ENCODE measurements around the gene SCAF4. TPM values are rescaled to one million over a fixed set of nuclear protein-coding genes. Genes with fewer than 3 reads are reported as not detected.

The SCAF4 gene
- total RNA-seq, 4 donors from 2014 or later: 23.6 to 41.5 (median 29.3) TPM

GRCh38 chr21:31698461-31698860, 33.5 kb downstream of the SCAF4 start:
- no peak overlapping the region for H3K4me3 ChIP-seq
- H3K9me3 ChIP-seq: no peaks in the 10 kb centered on the region
- H3K27me3 ChIP-seq: no peaks in the 10 kb centered on the region
- TF ChIP-seq EP300 (IDR thresholded peaks at IDR 0.05) (no peak), POLR2A (IDR thresholded peaks at IDR 0.05) (no peak), CTCF (IDR thresholded peaks at IDR 0.05) (no peak), POLR2AphosphoS5 (IDR thresholded peaks at IDR 0.05) (no peak)
- H3K4me1 ChIP-seq: no peaks in the 10 kb centered on the region
- no peak overlapping the region for H3K27ac ChIP-seq
- H3K36me3 ChIP-seq: peaks cover 84% of the 10 kb centered on the region
- DNase-seq (ENCODE audit: low spot score in 2 of 2): no peak

- no peaks in the 10 kb centered on the region for H3K27me3 ChIP-seq
- H3K4me1 ChIP-seq: no peaks in the 10 kb centered on the region
- H3K27ac ChIP-seq: no peak overlapping the region
- 92% methylated on average over 6 of the region's 6 CpGs for WGBS
- no peaks in the 10 kb centered on the region for H3K9me3 ChIP-seq
- DNase-seq (ENCODE audit: low spot score in 2 of 2): no peak
- peaks cover 90% of the 10 kb centered on the region for H3K36me3 ChIP-seq
- H3K4me3 ChIP-seq: no peak overlapping the region
- no peak for TF ChIP-seq CTCF (IDR thresholded peaks at IDR 0.05)
- TF ChIP-seq POLR2AphosphoS5 (IDR thresholded peaks at IDR 0.05): no peak
- no peak for TF ChIP-seq EP300 (IDR thresholded peaks at IDR 0.05)
- TF ChIP-seq POLR2A (IDR thresholded peaks at IDR 0.05): no peak
Measured at GRCh38 chr21:31696424-31696823, 35.5 kb downstream of the SCAF4 start.

- no peak for DNase-seq (ENCODE audit: low spot score in 2 of 2)
- no peak overlapping the region for H3K27ac ChIP-seq
- no peaks in the 10 kb centered on the region for H3K4me1 ChIP-seq
- 96% methylated on average over 16 of the region's 16 CpGs for WGBS
- TF ChIP-seq POLR2A (IDR thresholded peaks at IDR 0.05): no peak
- no peak for TF ChIP-seq CTCF (IDR thresholded peaks at IDR 0.05)
- TF ChIP-seq EP300 (IDR thresholded peaks at IDR 0.05): no peak
- TF ChIP-seq POLR2AphosphoS5 (IDR thresholded peaks at IDR 0.05): no peak
- H3K4me3 ChIP-seq: no peak overlapping the region
- H3K27me3 ChIP-seq: no peaks in the 10 kb centered on the region
- H3K36me3 ChIP-seq: peaks cover 91% of the 10 kb centered on the region
- no peaks in the 10 kb centered on the region for H3K9me3 ChIP-seq
Measured at GRCh38 chr21:31693222-31693621, 38.7 kb downstream of the SCAF4 start.

- Histone ChIP-seq H3K36me3 (peaks cover 97% of the 10 kb centered on the region), H3K4me1 (no peaks in the 10 kb centered on the region), H3K9me3 (no peaks in the 10 kb centered on the region), H3K27ac (no peak overlapping the region), H3K4me3 (no peak overlapping the region), H3K27me3 (no peaks in the 10 kb centered on the region)
- TF ChIP-seq POLR2A (IDR thresholded peaks at IDR 0.05) (no peak), CTCF (IDR thresholded peaks at IDR 0.05) (no peak), POLR2AphosphoS5 (IDR thresholded peaks at IDR 0.05) (no peak), EP300 (IDR thresholded peaks at IDR 0.05) (no peak)
- 90% methylated on average over 5 of the region's 5 CpGs for WGBS
- no peak for DNase-seq (ENCODE audit: low spot score in 2 of 2)
Measured at GRCh38 chr21:31688603-31689368, 43.1 kb downstream of the SCAF4 start.

- no peak for TF ChIP-seq EP300 (IDR thresholded peaks at IDR 0.05)
- no peak for TF ChIP-seq POLR2AphosphoS5 (IDR thresholded peaks at IDR 0.05)
- no peak for TF ChIP-seq POLR2A (IDR thresholded peaks at IDR 0.05)
- WGBS: 94% methylated on average over 2 of the region's 2 CpGs
- no peak for DNase-seq (ENCODE audit: low spot score in 2 of 2)
- Histone ChIP-seq H3K4me3 (no peak overlapping the region), H3K36me3 (peaks cover 97% of the 10 kb centered on the region), H3K4me1 (no peaks in the 10 kb centered on the region), H3K9me3 (no peaks in the 10 kb centered on the region), H3K27me3 (no peaks in the 10 kb centered on the region), H3K27ac (no peak overlapping the region)
Measured at GRCh38 chr21:31687108-31687507, 44.8 kb downstream of the SCAF4 start.
